Left cardiac atrium (tissue), 4 donors: ENCODE measurements around the gene EEPD1. TPM values are rescaled to one million over a fixed set of nuclear protein-coding genes. Genes with fewer than 3 reads are reported as not detected.

Experiments used
- ATAC-seq, 2 donors: fragments of 200-7000 bp; cut with Tn5 transposase; one replicate each; pipeline ENCODE4 v1.9.1; 2020; ENCODE audit warnings: mild to moderate bottlenecking in 2 of 2, moderate library complexity in 2 of 2
- DNase-seq: peaks from one replicate; pipeline ENCODE4 v3.0.0-alpha.2; 2020
- intact Hi-C, 2 donors: fragments of 100-400 bp; cut with DNase I; formaldehyde crosslinking; loops; one replicate each; pipeline versions ENCODE4 v1.14.1 to v1.15.1; 2022 to 2023
- total RNA-seq, 2 donors: library from RNA; stranded (reverse); fragmentation: NEBNext Ultra II Directional; extraction: Animal tissue kit (Norgen Biotek cat#: 25700); gene quantifications; one replicate each; pipeline ENCODE4 v1.2.1, GENCODE V29; 2021
- donor health status: DM: no; HTN: yes; CAD: no.
- donor health status: DM: no; HTN: yes; CAD: no; lungs with severe emphysema.
- donor health status: DM: yes; HTN: yes; CAD: no.
- donor health status: Dilated cardiomyopathy.

The EEPD1 gene
- total RNA-seq, 2 donors from 2014 or later: 5.2 to 10.8 TPM

DNA sequence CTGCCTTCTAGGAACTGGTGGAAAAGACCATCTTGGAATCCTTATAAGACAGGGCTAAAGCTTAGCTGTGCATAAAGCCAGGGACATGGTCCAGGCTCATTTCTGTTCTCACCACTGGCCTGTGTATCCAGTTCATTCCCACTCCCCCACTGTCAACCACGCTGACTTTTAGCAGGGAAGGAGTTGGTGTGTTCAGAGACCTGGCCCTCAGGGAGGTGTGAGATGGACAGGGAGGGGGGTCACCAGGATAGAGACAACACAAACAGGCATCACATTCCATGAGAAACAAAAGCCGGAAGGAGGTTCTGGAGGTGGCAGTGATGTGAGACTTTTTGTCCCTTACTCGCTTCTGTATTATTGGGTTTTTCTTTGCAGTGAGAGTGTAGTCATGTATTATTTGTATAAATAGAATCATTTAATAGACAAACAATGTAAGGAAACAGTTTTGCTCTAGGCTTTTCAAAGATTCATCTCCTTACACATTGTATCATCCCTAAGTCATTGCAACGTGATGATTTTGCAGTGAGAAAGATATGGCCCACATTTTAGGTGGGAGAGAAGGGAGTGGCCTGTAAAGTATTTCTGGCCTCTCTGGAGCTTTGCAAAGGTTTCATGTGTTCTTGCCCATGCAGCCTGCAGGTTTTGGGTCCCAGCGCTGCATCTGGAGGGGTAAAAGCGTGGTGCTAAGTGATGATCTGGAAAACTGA, 52.0 kb downstream of the EEPD1 start:
- DNase-seq (no peak), ATAC-seq (no peak)
- intact Hi-C loops: no loop called here

DNA sequence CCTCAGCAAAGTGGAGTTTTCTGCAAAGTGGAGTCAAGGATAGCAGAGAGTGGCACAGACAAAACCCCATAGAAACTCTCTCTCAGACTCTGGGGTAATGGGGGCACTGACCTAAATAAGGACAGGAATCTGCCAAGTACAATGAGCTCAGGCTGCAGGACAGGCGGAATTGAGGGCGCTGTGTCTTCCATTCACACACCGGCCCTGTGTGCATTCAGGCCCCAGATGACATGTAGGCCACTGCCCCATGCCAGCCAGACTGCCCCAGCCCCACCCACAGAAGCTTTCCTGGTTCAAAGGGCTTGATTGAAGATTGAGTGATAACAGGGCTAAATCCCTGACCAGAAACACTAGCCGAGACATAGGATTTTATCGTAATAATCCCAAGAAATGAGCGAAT, 52.7 kb downstream of the EEPD1 start:
- DNase-seq (no peak), ATAC-seq (no peak)
- intact Hi-C loops: no loop called here

DNA sequence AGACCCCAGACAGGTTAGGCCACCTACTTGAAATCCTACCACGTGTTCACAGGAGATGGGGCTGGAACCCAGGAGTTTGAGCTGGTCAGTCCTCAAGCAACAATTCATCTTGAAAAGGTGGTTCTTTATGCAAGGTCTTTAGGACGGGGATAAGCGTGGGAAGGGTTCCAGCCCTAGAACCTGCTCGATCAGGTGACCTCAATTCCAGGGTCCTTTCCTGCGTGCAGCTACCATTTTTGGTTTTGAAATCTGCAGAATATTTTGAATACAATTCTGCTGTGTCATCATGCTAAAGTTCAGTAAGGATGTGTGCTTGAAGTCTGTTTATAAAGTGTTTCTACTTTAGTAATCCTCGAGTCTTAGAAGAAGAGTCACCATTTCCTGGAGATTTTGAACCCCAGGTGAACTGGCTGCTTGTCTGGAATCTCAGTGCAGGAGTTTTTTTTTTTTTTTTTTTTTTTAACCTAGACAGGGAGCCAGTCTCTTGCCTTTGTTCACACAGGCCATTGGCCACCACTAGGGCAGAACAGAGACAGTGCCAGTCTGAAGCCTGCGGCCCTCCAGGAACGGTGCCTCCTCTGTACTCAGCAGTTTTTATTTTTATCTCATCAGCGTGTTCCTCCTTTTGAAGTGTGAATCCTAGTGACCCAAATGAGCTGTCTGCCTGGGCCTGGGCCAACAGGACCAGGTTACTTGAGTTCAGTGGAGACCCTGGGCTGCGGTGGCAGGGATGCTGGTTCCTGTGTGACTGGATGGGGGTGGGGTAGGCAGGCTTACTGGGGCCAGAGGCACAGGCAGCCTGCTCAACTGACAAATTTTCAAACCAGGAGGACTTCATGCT, 54.6 kb downstream of the EEPD1 start:
- ATAC-seq (peak; percentile 83 to 89), DNase-seq (peak; percentile 67)
- intact Hi-C loops: no loop called here

DNA sequence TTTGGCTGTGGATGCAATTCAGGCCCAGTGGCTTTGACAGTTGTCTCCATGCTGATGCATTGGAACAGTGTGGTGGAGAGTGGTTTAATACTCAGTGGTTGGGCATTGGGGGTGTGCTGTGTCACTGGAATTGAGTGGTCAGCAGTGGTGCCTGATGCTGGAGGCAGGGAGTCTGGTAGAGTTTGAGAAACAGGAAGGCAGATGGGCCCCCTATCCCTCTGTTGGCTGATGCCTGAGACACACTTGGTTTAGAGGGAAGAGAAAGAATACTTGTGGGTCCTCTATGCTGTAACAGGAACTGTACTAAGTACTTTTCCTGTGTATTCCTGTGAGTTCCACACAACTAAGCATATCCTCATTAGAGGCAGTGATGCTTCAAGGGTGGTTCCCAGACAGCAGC, 55.4 kb downstream of the EEPD1 start:
- intact Hi-C loops: no loop called here
- DNase-seq (no peak), ATAC-seq (peak in 1 of 2 donors; percentile 40)

DNA sequence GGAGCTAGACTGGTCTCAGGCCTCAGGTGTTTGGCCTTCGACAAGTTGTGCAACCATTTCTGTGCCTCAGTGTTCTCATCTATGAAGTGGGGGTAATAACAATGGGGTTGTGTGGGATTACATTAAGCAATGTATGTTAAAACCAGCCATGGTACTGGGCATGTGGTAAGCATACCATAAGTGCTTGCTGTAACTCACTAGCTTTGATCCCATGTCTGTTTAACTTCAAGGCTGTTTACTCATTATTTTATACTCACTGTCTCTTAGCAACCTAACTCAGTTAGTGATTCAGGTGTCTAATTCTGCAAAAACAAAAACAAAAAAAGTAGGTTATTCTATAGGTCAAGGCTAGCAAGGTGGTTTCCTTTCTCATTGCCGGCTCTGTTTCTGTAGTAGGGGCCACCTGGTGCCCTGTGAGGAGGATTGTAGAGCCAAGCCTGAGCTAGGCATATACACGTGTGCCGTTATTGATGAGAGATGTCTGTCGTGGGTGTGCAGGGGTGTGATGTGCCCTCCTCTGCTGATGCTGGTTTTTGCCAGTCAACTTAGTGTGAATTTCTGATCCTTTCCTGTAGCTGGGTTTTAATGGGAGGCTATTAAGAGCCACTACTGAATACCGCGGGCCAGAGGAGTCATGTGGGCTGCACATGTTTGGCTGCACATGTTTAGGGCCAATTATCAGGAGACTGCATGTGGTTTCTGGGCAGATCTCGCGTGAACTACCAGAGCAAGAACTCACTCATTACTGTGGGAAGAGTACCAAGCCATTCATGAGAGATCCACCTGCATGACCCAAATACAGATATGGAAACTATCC, 56.2 kb downstream of the EEPD1 start:
- intact Hi-C loops: no loop called here
- ATAC-seq (no peak), DNase-seq (no peak)

DNA sequence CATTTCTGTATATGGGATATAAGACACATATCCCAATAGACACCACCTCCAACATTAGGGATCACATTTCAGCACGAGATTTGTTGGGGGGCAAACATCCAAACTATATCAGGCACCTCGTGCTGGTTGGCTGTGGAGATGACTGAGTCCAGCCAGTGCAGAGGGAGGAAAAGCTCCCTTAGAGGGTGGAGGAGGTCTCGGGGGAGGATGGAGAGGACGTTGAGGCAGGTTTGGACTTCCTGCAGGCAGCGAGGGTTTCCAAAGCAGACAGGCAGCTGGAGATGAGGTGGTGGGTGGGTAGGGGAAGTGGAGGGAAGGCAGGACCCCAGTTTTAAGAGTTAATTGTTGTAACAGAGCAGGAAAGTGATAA, 56.7 kb downstream of the EEPD1 start:
- ATAC-seq (no peak), DNase-seq (no peak)
- intact Hi-C loops: no loop called here

DNA sequence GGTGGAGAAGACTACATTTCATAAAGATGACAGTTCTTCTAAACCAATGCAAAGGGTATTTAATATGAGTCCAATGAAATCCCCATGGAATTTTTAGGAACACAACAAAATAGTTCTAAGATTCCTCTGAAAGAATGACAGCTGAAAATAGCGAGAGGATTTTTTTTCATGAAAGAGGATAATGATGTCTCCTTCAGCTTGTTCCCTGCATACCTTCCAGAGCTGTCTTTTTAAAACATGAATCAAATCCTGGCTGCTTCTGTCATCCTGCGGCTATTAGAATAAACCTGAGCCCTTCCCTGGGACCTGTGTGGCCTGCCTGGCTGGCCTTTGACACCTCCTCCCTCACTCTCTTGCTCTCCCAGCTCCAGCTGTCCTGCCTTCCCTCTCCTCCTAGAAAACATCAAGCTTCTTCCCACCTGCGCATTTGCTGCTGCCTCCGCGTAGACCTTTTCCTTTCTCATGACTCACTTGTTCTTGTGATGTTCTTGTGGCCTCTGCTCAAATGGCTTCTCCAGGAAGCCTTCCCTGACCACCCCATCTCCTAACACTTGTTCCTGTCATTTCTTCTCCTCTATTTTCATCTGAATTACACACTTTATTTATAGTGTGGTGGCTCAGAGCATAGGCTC, 57.4 kb downstream of the EEPD1 start:
- intact Hi-C loops: no loop called here
- ATAC-seq (no peak), DNase-seq (no peak)

DNA sequence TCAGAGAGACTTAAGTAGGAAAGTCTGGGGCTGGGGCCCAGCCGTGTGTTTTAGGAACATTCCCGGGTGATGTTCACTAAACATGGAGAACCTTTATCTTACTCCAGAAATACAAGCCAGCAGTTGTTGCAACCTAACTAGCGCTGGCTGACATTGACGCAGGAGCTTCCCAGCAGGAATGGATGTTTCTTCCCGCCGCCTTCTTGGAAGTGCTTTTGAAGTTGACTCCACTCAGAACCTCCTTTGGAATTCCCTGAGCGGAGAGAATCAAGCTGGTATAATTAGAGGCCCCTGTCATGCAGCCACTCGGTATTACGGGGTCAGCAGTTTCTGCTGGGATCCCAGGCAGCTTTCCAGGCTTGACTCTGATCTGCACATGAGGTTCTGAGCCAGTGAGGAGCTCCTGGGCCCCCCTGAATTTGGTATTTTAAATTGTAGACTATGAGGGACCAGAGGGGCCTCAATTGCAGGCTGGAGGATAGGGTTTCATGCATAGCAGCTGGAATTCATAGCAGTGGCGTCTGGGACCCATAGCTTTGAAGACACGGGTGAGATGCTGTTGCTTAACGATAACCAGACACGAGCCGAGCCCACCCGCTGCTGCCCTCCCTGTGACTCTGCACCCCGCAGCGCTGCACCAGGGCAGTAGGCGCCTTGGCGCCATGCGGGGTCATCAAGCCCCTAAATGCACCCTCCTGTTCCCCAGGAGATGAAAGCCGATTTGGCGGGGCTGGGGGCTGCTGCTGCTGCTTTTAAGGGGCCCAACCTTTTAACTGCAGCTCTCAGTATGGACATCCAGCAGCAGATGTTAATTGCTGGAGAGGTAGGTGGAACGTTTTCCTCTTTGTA, 61.8 kb downstream of the EEPD1 start:
- ATAC-seq (no peak), DNase-seq (no peak)
- intact Hi-C loops: no loop called here

DNA sequence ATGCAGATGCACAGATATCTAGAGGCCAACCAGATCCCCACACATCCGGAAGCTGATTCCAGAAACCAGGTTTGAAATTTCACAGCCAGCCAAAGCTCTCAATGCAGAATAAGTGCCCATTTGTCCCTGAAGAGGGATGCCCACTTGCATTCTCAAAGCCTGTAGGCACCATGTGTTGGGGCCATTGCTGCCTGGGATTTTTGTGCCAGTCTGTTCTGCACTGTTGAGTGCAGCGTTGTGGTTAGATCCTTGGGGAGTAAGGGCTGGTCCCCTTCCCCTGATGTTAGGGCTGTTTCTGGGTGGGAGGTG, 62.4 kb downstream of the EEPD1 start:
- no peak for ATAC-seq
- no peak for DNase-seq
- intact Hi-C loops: no loop called here

DNA sequence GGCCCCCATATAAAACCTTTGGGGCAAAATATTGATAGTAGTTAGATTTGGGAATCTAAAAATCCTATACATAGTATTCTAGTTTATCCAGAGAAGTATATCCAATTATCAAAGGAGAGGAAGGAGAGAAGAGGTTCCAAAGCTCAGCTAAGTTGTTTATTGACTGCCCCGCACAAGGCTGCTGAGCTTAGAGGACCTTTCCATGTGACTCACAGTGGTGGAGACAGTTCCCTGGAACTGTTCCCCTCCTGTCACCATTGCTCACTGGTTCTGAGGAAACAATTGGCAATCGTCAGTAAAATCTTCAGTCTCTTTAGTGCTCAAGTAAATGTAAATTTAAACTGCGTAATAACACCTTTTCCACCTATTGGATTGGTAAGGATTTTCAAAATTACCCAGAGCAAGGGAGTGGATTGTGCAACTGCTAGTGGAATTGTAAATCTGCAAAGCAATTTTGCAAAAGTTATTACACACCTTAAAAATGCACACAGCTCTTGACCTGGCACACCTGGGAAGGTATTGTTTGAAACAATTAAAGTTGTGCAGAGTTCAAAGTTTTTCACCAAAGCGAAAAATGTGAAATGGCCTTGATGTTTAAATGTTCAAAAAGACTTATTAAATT, 63.1 kb downstream of the EEPD1 start:
- ATAC-seq (peak in 1 of 2 donors; percentile 74), DNase-seq (no peak)
- intact Hi-C loops: no loop called here

DNA sequence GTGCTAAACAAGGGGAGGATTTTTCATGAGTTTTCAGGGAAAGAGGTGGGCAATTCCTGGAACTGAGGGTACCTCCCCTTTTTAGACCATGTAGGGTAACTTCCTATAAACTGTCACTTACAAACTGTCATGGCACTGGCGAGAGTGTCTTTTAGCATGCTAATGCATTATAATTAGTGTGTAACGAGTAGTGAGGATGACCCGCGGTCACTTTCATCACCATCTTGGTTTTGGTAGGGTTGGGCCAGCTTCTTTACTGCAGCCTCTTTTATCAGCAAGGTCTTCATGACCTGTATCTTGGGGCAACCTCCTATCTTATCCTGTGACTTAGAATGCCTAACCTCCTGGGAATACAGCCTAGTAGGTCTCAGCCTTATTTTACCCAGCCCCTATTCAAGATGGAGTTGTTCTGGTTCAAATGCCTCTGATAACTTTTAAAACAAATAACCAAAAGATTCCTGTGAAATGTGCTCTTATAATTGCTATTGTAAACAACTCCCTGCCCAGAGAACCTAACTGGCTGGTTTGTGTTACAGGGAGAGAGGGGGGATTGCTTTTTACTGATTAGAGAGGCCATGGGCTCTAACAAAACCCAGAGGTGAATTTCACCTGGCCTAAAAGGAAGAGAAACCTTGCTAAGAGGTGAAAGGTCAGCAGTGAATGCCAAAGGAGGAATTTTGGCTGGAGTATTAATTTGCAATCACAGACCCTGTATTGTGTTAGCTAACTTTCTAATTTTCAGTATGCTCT, 64.3 kb downstream of the EEPD1 start:
- ATAC-seq (no peak), DNase-seq (no peak)
- intact Hi-C loops: no loop called here

DNA sequence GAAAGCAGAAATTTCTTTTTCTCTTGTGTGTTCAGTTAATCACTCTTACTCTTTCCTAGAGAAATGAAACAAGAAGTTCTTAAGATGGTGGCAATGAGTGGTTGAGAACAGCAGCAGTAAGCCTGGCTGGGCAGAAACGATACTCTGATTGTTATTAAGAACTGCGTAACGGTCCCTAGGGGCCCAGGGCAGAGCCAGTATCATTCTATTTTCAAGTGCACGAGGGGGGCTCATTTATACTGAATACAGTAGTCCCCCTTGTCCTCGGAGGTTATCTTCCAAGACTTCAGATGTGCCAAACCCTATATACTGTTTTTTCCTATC, 64.9 kb downstream of the EEPD1 start:
- intact Hi-C loops: no loop called here
- no peak for DNase-seq
- no peak for ATAC-seq

DNA sequence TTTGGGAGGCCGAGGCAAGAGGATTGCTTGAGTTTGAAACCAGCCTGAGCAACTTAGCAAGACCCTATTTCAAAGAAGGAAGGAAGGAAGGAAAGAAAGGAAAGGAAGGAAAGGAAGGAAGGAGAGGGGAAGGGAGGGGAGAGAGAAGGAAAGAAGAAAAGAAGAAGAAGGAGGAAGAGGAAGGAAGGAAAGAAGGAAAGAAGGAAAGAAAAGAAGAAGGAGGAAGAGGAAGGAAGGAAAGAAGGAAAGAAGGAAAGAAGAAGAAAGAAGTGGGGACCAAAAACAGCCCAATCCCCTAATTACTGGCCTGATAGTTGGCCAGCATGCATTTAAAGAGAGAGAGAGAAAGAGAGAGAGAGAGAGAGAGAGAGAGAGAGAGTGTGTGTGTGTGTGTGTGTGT, 66.4 kb downstream of the EEPD1 start:
- DNase-seq (no peak), ATAC-seq (no peak)

DNA sequence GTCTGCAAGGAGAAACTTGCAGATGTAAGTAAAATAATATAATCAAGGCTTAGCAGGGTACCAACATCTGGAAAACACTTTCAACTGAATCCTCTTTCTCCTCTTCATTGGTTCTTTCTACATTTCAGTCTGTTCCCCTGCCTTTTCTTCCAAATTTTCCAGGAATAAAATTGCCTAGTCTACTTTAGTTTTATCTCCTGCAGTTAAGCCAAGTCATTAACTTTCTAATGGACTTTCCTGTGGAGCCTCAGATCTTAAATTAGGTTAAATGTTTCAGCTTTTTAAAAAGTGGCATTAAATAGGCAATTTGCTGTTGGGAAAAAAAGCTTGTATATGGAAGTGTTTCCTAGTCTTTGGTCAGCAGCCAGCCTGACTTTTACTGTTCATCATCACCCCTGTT, 70.8 kb downstream of the EEPD1 start:
- intact Hi-C loops: no loop called here
- DNase-seq (no peak), ATAC-seq (no peak)

More for the DNA sequence above, 66.4 kb downstream of the EEPD1 start:
- intact Hi-C loops: no loop called here

DNA sequence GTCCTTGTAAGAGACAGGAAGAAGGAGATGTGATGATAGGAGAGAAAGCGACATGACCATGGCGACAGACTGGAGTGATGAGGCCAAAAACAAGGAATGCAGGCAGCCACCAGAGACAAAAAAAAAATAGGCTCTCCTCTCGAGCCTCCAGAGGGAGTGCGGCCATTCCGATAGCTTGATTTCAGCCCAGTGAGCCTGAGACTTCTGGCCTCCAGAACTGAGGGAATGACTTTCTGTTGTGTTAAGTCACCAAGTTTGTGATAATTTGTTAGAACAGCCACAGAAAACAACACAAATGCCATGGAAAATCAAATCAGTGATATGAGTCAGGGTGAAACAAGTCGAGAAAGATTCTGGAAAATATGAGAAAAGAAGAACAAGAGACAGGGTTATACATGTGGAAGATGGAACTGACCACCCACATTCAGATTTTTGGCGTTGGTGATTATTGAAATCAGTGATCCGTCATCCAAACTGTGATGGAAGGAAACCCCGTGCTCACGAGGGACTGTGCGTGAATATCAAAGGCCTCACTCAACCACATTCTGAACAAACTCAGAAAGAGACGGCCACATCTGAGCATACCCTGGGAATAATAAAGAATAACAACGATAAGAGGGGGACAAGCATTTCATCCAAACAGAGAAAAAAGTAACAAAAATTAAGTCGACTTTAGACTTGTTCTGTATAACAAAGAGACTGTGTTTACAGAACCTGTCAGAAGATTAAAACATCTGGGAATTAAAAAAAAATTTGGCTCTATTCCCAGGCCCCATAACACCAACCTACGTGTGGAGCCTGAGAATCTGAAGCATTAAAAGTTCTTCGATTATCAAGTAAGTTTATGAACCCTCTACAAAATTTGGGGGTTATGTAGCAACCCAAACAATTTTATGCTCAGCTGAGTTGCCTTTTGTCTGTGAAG, 72.1 kb downstream of the EEPD1 start:
- ATAC-seq: peak in 1 of 2 donors; percentile 32
- intact Hi-C loops: no loop called here
- no peak for DNase-seq

DNA sequence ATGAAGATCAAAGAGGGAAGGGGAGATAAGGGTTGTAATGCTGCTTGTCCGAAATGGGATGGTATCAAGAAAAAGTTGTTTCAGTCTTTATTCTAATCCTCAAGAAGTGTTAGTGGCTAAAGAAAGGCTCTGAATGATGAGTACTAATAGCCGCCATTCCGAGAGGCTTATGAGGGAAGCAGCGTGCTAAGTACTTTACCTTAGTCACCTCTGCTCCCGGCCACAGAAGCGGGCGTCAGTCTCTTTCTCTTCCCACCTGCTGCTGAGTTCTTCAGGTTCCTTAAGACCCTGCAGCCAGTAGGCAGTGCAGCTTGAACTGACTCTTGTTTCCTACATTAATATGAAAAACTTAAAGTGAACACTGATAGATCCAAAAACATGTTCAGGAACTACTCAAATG, 73.1 kb downstream of the EEPD1 start:
- ATAC-seq: no peak
- intact Hi-C loops: no loop called here

DNA sequence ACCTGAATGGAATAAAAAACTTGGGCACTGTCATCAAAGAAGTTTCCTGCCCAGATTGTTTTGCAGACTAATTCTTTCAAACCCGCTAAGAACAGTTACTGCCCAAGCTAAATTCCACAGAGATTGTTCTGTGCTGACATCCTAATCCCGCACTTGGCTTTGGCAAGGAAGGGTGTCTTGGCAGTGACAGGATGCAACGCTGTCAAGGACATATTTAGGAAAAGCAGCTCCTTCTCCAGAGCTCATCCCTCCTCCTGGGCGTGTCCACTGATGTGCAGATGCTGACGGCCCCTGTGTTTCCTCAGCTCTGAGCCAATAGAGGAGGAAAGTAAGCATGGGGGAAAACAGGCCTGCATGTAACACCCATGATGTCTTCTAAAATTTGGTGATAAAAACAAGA, 74.2 kb downstream of the EEPD1 start:
- ATAC-seq (peak; percentile 41 to 87), DNase-seq (peak; percentile 60)

More for the DNA sequence above, 73.1 kb downstream of the EEPD1 start:
- no peak for DNase-seq

More for the DNA sequence above, 74.2 kb downstream of the EEPD1 start:
- intact Hi-C loops: no loop called here
